PC-3 (cell line): ENCODE data around the gene PTP4A1.

Experiments
- EZH2 ChIP-seq: fragments of 300-600 bp; sonication (generic); IDR thresholded peaks from one replicate; pipeline ENCODE4 v1.6.1; 2017; ENCODE audit warnings: antibody characterized with exemption, mild to moderate bottlenecking, low read length; ENCODE audit not compliant: unreplicated experiment
- EZH2phosphoT487 ChIP-seq: fragments of 300-600 bp; sonication (generic); IDR thresholded peaks from 2 replicates; pipeline ENCODE4 v1.6.1; 2018; ENCODE audit warnings: mild to moderate bottlenecking, antibody characterized with exemption, low read length, borderline replicate concordance
- TF ChIP-seq, protein P1 (sequence below): fragments of 300-600 bp; sonication (generic); conservative IDR thresholded peaks from 2 replicates; pipeline ENCODE4 v1.5.1; 2017; ENCODE audit warnings: antibody characterized with exemption, low read depth, mild to moderate bottlenecking, low read length

DNA sequence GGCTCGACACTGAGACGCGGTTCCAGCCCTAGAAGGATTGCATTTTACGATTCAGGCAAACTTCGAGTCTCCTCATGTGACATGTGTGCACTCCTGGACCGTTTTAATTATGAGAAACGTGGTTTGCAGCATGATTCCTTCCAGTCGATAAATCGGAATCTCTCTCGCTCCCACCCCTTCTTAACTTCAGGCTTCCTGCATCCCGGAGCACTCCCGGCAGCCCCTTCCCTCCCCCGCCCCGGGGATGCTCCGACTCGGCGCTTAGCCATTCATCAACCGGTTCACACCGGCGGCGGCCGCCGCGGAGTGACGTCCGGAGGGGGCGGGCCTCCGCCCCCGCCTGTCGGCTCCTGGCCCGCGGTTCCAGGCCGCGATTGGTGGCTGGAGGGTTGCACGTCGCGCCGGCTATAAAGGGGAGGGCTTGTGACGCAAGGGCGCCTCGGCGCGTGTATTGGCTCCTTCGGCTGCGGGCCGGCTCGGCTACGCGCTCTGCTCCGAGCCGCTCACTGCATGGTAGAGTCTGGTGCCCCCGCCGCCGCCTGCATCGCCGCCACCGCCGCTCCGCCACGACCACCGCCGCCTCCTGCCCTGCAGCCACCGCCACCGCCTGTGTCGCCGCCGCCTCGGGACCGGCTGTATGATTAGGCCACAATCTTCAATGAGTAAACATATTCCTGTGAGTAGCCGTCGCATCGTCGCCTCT, at the start of gene PTP4A1, which contains the start of gene LOC128125822:
- TF ChIP-seq, protein P1, sequence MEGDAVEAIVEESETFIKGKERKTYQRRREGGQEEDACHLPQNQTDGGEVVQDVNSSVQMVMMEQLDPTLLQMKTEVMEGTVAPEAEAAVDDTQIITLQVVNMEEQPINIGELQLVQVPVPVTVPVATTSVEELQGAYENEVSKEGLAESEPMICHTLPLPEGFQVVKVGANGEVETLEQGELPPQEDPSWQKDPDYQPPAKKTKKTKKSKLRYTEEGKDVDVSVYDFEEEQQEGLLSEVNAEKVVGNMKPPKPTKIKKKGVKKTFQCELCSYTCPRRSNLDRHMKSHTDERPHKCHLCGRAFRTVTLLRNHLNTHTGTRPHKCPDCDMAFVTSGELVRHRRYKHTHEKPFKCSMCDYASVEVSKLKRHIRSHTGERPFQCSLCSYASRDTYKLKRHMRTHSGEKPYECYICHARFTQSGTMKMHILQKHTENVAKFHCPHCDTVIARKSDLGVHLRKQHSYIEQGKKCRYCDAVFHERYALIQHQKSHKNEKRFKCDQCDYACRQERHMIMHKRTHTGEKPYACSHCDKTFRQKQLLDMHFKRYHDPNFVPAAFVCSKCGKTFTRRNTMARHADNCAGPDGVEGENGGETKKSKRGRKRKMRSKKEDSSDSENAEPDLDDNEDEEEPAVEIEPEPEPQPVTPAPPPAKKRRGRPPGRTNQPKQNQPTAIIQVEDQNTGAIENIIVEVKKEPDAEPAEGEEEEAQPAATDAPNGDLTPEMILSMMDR, result no peak
- TF ChIP-seq EZH2, result no peak
- no peak for TF ChIP-seq EZH2phosphoT487
